ENCODE measurements around the gene CSH1. TPM values are rescaled to one million over a fixed set of nuclear protein-coding genes. Genes with fewer than 3 reads are reported as not detected.
"Not testable (repeated sequence)": the region's sequence is repeated elsewhere in the genome, so short reads cannot be mapped to it uniquely, and the experiment has no call there.

CSH1 gene
- total and polyA plus RNA-seq, 7 donors = not detected

DNA sequence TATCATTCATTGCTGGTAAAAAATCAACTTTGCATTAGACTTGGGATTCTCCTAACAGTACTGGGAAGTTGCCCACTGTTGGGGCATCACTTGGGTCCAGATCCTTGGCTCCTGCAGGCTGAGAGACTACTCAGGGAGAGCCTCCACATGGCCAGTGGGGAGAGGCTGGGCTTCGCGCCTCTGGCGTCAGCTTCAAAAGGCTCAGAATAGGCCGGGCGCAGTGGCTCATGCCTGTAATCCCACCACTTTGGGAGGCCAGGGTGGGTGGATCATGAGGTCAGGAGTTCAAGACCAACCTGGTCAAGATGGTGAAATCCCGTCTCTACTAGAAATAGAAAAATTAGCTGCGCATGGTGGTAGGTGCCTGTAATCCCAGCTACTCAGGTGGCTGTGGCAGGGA is 18.1 kb upstream of the CSH1 start:
- no peak overlapping the region for H3K27ac ChIP-seq
- no peaks in the 10 kb centered on the region for H3K9me3 ChIP-seq
- no peak for ATAC-seq
- no peaks in the 10 kb centered on the region for H3K27me3 ChIP-seq (ENCODE audit: insufficient read depth in 3 of 3, low read length in 2 of 3)
- DNase-seq = no peak
- H3K4me3 ChIP-seq = no peak overlapping the region
- intact Hi-C loops (cut with DNase I) = loop anchor here (5.0 to 10.0 kb wide), 3 partner anchors 113 to 220 kb away; partner anchors contain the start of gene ERN1 (in 2 of the 2)
- 88 to 93% (median 92%) methylated on average over 7 of the region's 7 CpGs for WGBS, 3 donors
- H3K36me3 ChIP-seq (ENCODE audit: insufficient read depth in 1 of 2, low read depth in 1 of 2) = no peaks in the 10 kb centered on the region
- no peaks in the 10 kb centered on the region for H3K4me1 ChIP-seq
- TF ChIP-seq CTCF (IDR thresholded peaks at IDR 0.05) = no peak

DNA sequence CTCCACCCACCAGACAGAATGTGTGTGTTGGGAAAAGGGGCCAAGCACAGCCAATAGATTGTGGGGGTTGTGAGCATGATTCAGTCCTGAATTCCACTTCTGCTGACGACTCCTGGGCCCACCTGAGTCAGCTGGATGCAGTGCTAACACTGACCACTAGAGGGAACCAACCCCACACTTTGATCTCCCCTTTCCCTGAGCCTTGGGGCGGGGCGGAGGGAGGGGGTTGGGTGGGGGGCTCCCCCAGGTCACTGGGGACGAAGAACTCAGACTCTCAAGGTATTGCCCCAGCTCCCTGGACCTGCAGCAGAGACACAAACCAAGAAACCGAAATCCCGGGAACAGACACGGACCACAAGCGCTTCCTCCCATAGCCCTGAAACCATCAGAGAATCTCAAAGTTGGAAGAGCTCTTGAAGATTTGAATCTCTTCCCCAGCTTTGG is 15.3 kb upstream of the CSH1 start:
- H3K36me3 ChIP-seq (ENCODE audit: insufficient read depth in 1 of 2, low read depth in 1 of 2) = no peaks in the 10 kb centered on the region
- H3K4me1 ChIP-seq = no peaks in the 10 kb centered on the region
- ATAC-seq (peak; percentile 81 to 89 (median 82)), DNase-seq (no peak)
- H3K27me3 ChIP-seq (ENCODE audit: insufficient read depth in 3 of 3, low read length in 2 of 3) = no peaks in the 10 kb centered on the region
- 36 to 56% (median 42%) methylated on average over 6 to 8 of the region's 8 CpGs for WGBS, 3 donors
- no peak overlapping the region for H3K27ac ChIP-seq
- TF ChIP-seq CTCF (IDR thresholded peaks at IDR 0.05) = peak; percentile 84
- intact Hi-C loops (cut with DNase I) = loop anchor here (5.0 to 10.0 kb wide), 3 partner anchors 116 to 223 kb away; partner anchors contain the start of gene ERN1 (in 2 of the 2)
- no peak overlapping the region for H3K4me3 ChIP-seq
- H3K9me3 ChIP-seq = no peaks in the 10 kb centered on the region

GRCh38 chr17:63911041-63911635 is 14.8 kb upstream of the CSH1 start, which contains the start of gene CSHL1:
Gene CSHL1, minus strand, starts transcription at chr17:63911258. Its CDS starts 62 bp downstream, at chr17:63911196.
- no peak for DNase-seq
- H3K36me3 ChIP-seq (ENCODE audit: insufficient read depth in 1 of 2, low read depth in 1 of 2) = no peaks in the 10 kb centered on the region
- no peak within 1 kb of the TSS for H3K27ac ChIP-seq
- no peak for ATAC-seq
- 67 to 78% (median 70%) methylated on average over 15 of the region's 15 CpGs for WGBS, 3 donors
- H3K4me1 ChIP-seq = no peaks in the 10 kb centered on the region
- TF ChIP-seq CTCF (IDR thresholded peaks at IDR 0.05) = no peak
- no peak within 1 kb of the TSS for H3K4me3 ChIP-seq
- no peaks in the 10 kb centered on the region for H3K27me3 ChIP-seq (ENCODE audit: insufficient read depth in 3 of 3, low read length in 2 of 3)
- no peaks in the 10 kb centered on the region for H3K9me3 ChIP-seq
- intact Hi-C loops (cut with DNase I) = loop anchor here (5.0 to 10.0 kb wide), 3 partner anchors 116 to 224 kb away; partner anchors contain the start of gene ERN1 (in 2 of the 2)

- intact Hi-C loops (cut with DNase I) = loop anchor here (5.0 to 10.0 kb wide), 3 partner anchors 117 to 225 kb away; partner anchors contain the start of gene ERN1 (in 2 of the 2)
- ATAC-seq (no peak), DNase-seq (no peak)
These were observed 13.7 kb upstream of the CSH1 start for GRCh38 chr17:63910096-63910495.

DNA sequence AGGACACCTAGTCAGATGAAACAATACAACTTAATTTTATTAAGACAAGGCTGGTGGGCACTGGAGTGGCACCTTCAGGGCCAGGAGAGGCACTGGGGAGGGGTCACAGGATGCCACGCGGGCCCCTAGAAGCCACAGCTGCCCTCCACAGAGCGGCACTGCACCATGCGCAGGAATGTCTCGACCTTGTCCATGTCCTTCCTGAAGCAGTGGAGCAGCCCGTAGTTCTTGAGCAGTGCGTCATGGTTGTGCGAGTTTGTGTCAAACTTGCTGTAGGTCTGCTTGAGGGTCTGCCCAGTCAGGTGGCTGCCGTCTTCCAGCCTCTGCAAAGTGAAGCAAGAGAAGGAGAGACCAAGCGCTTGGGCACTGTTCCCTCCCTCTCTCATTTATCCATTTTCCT is 13.2 kb upstream of the CSH1 start:
- intact Hi-C loops (cut with DNase I); DNase-seq; H3K36me3 ChIP-seq (ENCODE audit: insufficient read depth in 1 of 2, low read depth in 1 of 2); ATAC-seq; H3K27me3 ChIP-seq (ENCODE audit: insufficient read depth in 3 of 3, low read length in 2 of 3); H3K27ac ChIP-seq; H3K9me3 ChIP-seq; H3K4me3 ChIP-seq; H3K4me1 ChIP-seq: not testable (repeated sequence)
- 91 to 95% (median 93%) methylated on average over 9 to 10 of the region's 10 CpGs for WGBS, 3 donors

More at GRCh38 chr17:63910096-63910495, 13.7 kb upstream of the CSH1 start:
- Histone ChIP-seq H3K36me3 (ENCODE audit: insufficient read depth in 1 of 2, low read depth in 1 of 2) (no peaks in the 10 kb centered on the region), H3K27me3 (ENCODE audit: insufficient read depth in 3 of 3, low read length in 2 of 3) (no peaks in the 10 kb centered on the region), H3K4me1 (no peaks in the 10 kb centered on the region), H3K9me3 (no peaks in the 10 kb centered on the region), H3K27ac (no peak overlapping the region), H3K4me3 (no peak overlapping the region)
- 81 to 87% (median 83%) methylated on average over 14 of the region's 14 CpGs for WGBS, 3 donors
- no peak for TF ChIP-seq CTCF (IDR thresholded peaks at IDR 0.05)

All from psoas muscle (tissue), 8 donors.